Fibroblast of gingiva (primary cell): ENCODE measurements around the gene GREB1.

Experiments used
- DNase-seq: peaks from one replicate; pipeline ENCODE4 v3.0.0-alpha.2; 2011; ENCODE audit warnings: low read depth

The GREB1 gene

DNA sequence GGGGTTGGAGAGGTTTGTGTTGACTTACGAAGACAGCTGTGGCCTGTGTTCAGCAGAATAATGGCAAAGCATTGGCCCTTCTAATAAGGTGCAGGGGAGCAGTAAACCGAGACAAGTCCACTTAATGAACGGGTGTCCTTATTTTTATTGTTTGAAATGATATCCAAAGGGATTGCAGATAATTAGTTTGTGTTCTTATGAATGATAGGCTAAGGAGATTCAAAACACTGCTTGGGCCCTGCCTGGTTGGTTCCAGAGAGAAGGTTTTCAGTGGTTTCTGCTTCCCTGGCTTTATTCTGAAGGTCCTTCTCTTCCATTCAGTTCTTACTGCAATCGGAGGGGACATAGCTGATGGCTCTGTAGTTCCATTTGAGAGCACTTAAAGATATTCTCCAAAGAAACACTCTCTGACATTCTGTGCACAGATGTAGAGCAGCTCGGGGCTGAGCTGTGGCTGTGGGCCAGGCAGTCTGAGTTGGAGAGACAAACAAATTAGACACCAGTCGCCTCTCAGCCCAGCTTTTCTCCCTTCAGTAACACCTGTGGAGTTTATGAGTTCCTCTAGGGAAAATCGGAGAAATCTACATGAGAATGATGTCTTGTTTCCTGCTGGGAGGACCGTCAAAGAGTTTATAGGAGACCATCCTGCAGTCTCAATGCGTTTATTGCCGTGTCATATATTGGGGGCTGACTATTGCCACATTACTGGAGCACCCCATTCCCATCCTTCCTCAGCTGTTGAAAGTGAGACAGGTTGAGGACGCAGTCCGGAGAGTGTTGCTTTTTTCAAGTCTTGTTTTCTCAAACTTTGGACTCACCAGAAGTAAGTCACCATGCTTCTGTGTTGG is 6.5 kb downstream of the GREB1 start:
- no peak for DNase-seq

DNA sequence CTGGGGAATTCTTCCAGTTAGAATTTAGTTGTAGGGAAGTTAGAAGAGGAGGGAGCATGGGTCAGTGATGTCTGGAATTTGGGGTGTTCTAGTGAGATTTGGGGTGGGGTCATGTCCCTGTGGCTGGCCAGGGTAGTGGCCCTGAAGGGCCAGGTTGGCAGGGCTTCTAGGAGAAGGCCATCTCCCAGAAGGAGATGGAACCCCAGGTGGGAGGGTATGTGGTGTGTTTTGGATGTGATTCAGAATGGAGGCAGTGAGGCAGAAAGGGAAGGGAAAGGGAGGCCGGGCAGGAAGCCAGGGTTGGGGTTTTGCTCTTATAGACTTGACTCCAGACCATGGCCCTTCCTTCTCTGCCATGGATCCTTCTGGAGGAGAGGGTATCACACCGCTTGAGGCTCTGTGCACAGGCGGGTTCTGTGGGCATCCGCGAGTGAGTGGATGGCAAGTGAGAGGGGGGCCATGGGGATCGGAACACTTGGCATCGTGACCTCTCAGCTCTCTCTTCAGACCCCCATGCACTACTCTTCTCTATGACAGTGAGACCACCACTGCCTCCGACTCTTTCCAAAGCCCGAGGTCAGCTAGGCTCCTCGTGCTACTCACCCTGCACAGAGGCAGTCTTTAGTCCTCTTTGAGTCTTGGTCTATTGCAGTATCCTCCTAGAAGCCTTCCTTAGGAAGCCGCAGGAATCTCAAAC is 7.3 kb downstream of the GREB1 start:
- no peak for DNase-seq

DNA sequence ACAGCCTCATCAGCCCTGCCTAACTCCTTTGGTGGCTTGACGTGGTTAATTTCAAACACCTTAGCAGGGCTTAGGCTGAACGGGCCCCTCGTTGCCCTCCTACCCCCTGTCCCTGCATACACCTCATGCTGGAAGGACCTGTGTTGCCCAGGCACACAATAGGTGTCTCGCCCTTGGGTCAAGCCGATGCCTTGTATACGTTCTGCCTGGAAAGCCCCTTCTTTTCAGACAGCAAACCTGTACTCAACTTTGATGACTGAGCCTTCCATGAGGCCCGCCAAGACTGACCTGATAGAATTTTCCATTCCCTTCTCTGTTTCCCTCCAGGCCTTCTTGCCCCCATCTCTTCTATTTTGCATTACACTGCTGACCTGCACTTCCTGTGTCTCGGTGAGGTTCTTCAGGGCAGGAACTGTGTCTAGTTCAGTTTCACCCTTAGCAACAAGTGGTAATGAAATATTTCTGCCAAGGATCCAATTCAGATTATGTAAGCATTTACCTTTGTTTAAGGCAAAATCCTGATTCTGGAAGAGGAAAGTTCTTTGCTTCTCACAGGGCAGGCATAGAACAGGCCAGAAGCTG is 7.9 kb downstream of the GREB1 start:
- DNase-seq = no peak

DNA sequence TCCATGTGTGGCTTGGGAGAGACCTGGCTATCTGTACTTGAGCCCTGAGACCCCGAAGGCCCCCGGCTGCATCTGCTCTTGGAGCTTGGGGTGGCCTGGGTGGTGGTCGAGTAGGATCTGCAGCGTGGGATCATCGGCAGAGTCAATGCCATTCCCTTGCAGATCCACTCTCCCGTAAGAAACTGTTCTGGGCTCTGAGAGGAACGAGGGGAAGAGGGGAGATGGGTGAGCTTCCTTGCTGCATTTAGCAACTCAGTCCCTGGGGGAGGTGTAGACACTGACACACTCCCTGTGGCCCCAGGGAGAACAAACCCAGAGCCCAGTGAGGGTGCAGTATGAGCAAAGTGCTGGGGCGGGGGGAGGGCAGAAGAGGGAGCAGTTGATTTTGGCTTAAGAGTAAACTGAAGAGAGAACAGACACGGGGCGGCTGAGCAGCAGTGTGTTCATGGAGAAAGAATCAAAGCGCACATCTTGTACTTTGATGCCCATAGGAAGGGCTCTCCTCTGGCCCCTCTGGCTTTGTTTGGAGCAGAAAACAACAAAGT is 8.5 kb downstream of the GREB1 start:
- no peak for DNase-seq

DNA sequence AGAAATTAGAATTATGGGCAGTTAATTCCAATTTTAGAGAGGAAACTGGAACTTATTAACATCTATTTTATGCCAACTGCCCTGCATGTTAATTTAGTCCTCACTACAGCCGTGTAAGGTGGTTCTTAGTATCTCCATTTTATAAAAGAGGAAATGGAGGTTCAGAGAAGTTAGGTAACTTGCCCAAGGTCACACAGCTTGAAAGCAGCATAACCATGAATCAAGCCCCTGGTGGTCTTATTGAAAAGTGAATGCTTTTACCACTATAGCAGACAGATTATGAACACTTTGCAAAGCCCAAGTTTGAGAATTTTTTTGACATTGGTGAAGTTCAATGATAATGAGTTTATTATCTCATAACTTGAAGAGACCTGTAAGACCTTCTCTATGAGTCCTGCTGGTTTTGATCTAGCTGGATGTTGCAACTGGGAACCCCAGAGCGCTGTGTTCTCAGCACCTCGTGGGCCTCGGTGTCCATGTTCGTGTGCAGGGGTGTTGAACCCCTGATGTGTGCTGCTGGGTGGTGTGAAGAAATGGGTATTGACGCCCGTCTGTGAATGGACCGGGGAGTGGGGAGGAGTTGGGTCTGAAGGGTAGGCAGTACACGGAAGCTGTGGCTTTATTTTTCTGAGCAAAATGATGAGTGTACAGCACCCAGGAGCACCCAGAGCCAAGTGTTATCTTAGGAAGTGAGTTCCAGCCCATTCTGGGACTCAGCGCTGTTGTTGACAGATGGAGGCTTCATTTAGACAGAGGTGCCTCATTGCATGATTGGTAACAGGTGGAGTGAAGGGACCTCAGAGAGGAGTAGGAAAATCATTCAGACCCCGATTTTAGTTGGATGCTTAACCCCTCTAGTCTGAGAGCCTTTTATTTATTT is 9.7 kb downstream of the GREB1 start:
- DNase-seq = no peak

DNA sequence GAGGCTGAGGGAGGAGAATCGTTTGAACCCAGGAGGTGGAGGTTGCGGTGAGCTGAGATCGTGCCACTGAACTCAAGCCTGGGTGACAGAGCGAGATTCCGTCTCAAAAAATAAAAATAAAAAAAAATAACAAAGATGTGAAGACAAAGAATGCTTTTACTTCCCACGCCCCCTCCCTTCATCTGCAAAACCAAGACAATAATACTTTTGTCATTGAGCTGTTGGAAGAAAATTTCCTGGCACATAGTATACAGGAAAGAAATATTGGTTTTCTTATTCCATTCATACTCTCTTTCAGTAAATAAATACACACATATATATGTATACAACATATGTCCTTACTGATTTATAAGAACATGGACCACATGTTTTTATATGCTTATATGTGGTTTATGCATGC is 12.2 kb downstream of the GREB1 start:
- no peak for DNase-seq

DNA sequence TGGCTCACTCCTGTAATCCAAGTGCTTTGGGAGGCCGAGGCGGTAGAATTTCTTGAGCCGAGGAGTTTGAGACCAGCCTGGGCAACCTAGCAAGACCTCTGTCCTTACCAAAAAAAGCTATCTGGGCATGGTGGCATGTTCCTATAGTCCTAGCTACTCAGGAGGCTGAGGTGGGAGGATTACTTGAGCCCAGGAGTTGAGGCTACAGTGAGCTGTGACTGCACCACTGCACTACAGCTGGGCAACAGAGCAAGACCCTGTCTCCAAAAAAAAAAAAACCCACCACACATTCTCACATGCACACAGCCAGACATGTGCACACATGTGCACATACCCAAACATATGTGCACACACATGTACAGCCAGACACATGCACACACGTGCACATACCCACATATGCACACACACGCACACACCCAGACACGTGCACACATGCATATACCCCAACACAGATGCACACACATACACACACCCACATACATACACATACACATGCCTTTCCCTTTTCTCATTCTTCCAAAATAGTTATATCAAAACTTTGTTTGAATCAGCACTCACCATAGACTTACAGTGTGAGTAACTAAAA is 14.2 kb downstream of the GREB1 start:
- DNase-seq = no peak

DNA sequence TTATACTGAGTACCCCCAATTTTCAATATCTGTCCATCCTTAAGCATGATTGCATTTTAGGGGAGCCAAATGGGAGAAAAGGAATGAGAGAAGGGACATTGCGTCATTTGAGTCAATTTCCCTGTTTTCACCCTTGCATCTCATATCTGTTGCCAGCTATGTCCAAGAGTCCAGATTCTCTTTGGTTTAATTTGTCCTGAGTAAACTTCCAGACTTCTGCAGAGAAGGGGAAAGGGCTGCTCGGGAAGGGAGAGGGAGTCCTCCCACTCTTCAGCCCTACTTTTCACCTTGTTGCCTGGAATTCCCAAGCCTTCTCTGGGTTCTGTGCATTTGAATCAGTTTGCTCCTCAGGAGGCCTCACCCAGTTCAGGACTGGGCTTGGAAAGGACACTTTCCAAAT is 16.5 kb downstream of the GREB1 start:
- no peak for DNase-seq

DNA sequence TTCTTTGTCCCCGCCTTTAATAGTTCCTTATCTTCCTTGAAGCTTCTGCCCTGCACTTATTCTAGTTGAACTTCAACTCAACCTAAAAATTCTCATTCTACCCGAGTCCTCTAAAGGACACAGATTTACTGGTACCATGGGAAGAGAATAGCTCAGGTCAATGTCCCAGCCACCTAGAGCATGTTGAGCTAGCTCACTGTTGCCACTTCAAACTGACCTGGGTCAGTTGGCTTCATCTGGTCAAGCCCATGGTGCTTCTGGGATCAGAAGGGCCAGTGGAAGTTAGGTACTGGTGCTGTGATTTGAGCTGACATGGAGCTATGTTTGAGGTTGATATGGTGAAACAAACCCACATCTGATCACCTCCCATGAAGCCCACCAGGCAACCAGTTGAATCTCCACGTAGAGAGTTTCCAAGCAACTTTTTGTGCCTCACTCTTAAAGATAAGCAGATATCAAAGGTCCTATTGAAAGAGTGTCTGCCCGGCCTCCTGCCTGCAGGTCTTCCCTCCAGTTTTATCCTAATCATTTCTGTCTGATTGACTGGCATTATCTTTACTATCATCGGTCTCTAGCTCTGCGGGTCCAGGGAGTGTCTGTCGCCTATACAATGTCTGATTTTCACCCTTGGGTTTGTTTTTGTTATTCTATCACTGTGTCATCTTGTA is 17.2 kb downstream of the GREB1 start:
- DNase-seq = no peak

DNA sequence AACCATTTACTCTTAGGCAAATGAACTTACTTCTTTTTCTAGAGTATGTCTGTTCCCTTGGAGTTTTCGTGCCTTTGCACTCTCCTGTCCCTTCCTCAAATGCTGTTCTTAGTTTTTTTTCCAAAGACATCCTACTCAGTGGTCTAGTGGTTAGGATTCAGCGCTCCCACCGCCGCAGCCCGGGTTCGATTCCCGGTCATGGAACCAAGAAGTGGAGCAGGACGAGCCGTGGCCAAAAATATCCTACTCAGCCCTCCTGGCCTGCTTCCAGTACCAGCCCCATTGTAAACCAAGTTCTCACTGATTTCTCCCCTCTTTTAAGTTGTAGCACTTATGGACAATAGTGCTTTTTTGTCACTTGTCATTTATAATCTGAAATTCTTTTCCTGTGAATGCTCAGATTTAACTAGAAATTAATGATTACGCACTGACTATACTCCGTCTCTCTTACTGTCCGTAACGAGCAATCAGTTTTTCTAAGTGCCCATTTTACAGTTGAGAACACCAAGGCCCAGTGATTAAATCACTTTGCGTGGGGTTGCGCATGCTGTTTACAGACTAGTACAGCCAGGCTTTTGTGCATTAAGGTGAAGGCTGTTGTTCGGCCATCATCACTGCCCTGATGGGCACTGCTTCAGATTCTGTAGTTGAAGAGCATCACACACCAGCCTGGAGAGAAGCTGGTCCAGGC is 17.9 kb downstream of the GREB1 start:
- no peak for DNase-seq

DNA sequence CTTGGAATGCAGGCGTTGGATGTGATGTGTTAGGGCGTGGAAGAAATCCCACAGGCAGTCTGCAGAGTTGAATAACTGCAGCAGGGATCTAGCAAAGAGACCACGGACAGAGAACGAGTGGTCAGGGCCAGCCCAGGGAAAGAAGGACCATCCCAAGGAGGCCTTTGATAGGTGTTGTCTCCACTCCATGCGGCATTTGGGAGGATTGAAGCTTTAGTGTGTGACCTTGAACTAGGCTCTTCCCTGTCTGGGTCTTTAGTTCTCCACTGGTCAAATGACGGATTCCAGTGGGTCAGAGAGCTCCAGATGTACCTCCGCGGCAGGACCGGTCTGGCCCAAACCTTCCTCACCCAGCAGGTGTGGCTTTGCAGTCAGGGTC is 18.4 kb downstream of the GREB1 start:
- no peak for DNase-seq

DNA sequence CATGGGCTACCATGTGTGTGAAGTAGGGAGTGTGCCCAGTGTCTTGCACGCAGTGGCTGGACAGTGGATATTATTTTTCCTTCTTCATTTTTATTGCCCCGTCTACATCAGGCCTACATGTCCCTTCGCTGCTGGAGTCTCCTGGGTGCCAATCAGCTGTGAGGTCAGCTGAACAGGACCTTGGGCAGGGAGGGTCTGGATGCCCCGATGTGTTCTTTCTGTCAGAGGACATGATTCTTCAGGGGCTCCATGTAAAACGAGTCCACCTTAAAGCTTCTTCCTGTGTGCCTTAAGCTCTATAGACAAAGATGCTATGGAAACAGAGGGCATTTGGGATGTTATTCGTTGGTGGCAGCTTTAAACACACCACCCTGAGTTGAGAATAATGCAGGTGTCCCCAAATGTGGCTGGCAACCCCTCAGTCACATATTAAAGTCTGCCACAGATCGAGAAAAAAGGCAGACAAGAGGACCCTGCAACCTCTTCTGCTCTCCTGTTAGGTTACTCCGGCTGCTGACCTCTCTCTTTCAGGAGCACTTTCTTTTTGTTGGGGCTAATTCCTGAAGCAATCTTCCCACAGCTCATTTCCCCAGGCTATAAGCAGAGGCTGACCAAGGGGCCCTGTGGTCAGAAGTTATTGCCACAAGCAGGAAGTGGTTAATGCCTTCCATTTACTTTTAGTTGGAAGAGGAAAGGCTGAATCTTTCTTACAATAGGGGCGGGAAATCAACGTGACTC is 20.0 kb downstream of the GREB1 start:
- DNase-seq = no peak

DNA sequence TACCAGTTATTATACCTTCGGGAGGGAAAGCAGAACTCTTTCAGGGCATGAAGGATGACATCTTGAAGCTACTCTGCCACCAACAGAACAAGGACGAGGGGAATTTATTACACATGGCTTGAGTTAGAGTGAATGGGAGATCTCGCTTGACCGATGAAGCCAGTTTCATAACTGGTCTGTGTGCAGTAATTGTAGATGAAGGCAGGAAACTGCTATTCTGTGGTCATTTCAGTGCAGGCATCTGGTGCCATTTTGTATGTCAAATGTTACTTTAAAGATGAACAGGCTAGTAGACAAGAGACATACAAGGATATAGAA is 20.5 kb downstream of the GREB1 start:
- DNase-seq = no peak

DNA sequence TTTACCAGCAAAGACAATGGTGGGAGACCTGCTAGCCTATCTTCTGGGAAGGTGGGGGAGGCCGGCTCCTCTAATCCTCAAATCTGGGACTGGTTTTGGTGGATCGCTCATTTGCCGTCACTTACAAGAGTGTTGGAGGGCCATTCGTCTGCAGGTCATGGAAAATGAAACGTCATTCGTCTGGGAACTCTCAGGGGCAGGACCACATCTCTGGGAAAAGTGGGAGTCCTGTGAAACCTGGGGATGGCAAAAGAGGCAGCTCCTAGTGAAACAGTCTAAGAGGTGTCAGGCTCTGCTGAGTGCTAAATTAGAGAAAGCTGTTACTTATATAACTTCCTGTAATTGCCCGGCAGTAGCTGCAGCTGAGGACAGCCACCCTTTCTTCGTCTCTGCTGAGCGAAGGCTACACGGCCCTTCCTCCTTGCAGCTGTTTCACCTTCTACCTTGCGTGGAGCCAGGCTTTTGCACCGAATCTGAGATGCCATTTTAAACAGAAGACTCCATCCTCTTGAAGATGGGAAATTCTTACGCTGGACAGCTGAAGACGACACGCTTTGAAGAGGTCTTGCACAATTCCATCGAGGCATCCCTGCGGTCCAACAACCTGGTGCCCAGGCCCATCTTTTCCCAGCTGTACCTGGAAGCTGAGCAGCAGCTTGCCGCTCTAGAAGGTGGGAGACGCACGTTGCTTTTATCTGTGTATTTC is 22.4 kb downstream of the GREB1 start:
- DNase-seq = no peak

DNA sequence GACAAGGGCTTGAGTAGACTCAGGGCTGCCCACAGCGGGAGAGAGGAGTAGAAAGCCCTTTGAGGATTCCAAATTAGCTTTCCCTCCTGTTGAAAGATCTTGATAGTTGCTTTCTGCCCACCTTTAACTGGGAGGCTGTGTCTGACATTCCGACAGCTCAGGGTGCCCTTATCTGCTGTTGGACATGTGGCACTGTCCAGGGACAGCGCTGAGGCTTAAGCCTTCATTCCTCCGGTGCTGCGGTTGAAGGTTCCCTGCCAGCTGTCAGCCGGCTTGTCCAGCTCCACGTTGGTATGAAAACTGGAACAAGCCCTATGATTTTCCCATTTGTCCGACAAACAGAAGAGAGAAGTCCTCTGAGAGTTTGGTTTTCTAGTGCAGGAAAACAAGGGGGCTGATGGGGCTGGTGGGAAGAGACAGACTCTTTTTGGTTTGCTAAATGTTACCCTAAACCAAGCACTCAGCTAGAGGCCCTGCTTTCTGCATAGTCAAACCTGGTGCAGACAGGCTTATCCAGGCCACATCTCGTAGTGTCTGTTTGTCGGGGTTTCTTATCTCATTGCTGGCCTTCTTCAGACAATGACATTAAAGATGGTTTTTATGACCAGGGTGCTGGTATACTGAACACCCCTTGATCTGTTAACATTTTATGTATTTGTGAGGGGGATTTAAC is 24.5 kb downstream of the GREB1 start:
- DNase-seq = no peak

DNA sequence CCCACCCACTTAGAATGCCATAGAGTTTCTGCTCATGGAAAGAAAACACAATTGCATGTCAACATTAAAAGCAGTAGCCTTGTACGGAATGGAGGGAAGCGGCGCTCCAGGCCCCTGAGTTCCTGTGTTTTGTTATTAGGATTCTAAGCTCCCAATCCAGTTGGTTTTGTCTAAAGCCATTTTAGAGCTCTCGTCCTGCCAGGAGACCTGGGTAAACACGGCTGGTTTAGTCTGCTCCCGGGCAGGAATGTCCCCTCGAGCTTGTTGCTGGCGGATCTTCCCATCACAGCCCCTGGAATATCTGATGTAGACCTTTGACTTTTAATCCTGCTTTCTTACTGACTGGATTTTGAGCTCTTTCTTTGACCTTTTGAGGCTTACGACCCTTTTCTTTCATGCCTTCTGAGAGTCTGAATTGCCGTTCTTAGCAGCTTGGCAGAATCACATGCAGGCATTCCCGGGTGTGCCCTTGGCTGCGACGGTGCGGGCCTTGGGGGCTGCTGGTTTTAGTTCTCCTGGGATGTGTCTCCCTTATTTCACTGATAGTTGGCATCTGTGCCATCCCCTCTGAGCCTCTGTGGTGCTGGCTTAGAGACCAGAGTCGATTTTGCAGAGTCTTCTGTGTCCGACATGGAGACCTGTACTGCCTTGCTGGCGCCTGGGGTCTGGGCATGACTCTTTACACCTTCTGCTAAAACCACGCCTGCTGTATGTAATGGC is 25.4 kb downstream of the GREB1 start:
- DNase-seq = no peak

DNA sequence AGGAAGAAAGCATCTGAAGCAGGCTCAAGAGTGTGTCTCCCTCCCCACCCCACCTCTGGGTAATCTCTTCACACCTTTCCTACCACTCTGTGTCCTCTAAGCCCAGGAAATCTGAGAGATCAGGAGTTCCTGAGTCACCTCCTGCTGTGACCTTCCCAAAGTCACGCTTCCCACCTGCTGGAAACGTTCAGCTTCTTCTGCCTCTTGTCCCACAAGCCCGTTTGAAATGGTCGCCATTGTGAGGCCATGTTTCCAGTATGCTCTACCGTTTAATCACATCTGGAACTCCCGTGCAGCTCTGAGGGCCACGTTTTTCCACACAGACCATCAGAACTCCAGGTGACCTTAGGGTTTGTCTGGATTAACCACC is 25.9 kb downstream of the GREB1 start:
- no peak for DNase-seq

DNA sequence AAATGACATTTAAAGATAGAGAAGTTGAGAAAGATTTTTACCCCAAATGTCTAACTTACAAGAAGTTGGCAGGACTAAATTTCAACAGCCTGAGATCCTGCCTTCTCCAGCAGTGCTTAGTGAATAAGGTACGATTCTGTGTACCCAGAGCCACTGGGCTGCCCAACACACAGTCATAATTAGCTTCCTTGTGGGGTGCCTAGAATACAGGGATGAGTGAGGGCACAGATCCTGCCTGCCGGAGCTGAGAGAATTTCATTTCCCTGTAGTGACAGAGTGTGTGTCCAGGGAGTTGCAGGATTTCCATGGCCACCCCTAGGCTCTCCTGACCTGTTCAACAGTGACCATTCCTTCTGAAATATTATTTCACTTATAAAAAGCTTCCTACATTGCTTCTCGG is 27.0 kb downstream of the GREB1 start:
- no peak for DNase-seq
